Vagina (tissue), 2 donors: Measurements from ENCODE around the gene ABLIM1. TPM values are rescaled to one million over a fixed set of nuclear protein-coding genes. Genes with fewer than 3 reads are reported as not detected.

Source experiments
- DNase-seq, 2 donors: peaks; one replicate each; pipeline ENCODE4 v3.0.0-alpha.2; 2017; ENCODE audit errors: extremely low spot score in 2 of 2
- H3K27ac ChIP-seq: fragments of 200-600 bp; sonication (generic); one replicate; pipeline ENCODE4 v1.5.1; 2019
- H3K27me3 ChIP-seq: fragments of 200-600 bp; sonication (generic); one replicate; pipeline ENCODE4 v1.5.1; 2019
- H3K36me3 ChIP-seq, 2 donors: fragments of 200-600 bp; sonication (generic); one replicate each; pipeline ENCODE4 v1.5.1; 2017 to 2019
- H3K4me1 ChIP-seq: fragments of 200-600 bp; sonication (generic); one replicate; pipeline ENCODE4 v1.5.1; 2019
- H3K4me3 ChIP-seq, 2 donors: fragments of 200-600 bp; sonication (generic); 1 replicate in 1 of 2; 2 replicates in 1 of 2; pipeline ENCODE4 v1.5.1; 2016 to 2019
- H3K9me3 ChIP-seq: fragments of 200-600 bp; sonication (generic); one replicate; pipeline ENCODE4 v1.5.1; 2019
- CTCF ChIP-seq, 3 experiments: fragments of 450-650 bp in 2 of 3; fragments of 200-600 bp in 1 of 3; sonication (generic) in 1 of 3; IDR thresholded peaks; one replicate each; pipeline ENCODE4 v1.5.1; 2017 to 2019; ENCODE audit warnings: antibody characterized with exemption in 3 of 3, mild to moderate bottlenecking in 2 of 3, moderate library complexity in 2 of 3
- POLR2A ChIP-seq, 2 donors: fragments of 450-650 bp; IDR thresholded peaks; one replicate each; pipeline ENCODE4 v1.6.1; 2017; ENCODE audit warnings: antibody characterized with exemption in 2 of 2, mild to moderate bottlenecking in 2 of 2, moderate library complexity in 2 of 2
- POLR2AphosphoS5 ChIP-seq, 2 donors: sonication (generic); formaldehyde crosslinking; IDR thresholded peaks; one replicate each; pipeline ENCODE4 v1.9.0; 2017; ENCODE audit warnings: antibody characterized with exemption in 2 of 2, mild to moderate bottlenecking in 2 of 2, low read depth in 1 of 2; ENCODE audit not compliant: insufficient read depth in 1 of 2
- intact Hi-C: fragments of 100-400 bp; cut with DNase I; formaldehyde crosslinking; loops from one replicate; pipeline ENCODE4 v1.15.1; 2023
- total RNA-seq: library from RNA; depleted of rRNA; stranded (reverse); fragments of >200 nt; gene quantifications from one replicate; pipeline ENCODE4 v1.2.3, GENCODE V29; 2016

ABLIM1 gene
- total RNA-seq, 1 donor from 2014 or later = 176 TPM

- H3K27me3 ChIP-seq = no peaks in the 10 kb centered on the region
- intact Hi-C loops = no loop called here
- peaks cover 46% of the 10 kb centered on the region for H3K4me1 ChIP-seq
- H3K27ac ChIP-seq = peak overlapping the region; percentile 64
- no peak for DNase-seq
- TF ChIP-seq POLR2A (IDR thresholded peaks at IDR 0.05) (no peak), POLR2AphosphoS5 (IDR thresholded peaks at IDR 0.05; ENCODE audit: insufficient read depth in 1 of 2, low read depth in 1 of 2) (peak in 1 of 2 donors; percentile 42)
- H3K9me3 ChIP-seq = no peaks in the 10 kb centered on the region
- peak overlapping the region; percentile 49 to 50 for H3K4me3 ChIP-seq
- H3K36me3 ChIP-seq = no peaks in the 10 kb centered on the region
These were observed 26.2 kb downstream of the ABLIM1 start for GRCh38 chr10:114631666-114632417.

GRCh38 chr10:114631090-114631665 lies 26.9 kb downstream of the ABLIM1 start:
- Histone ChIP-seq H3K4me3 (peak overlapping the region; percentile 49 to 50), H3K4me1 (peaks cover 46% of the 10 kb centered on the region), H3K27ac (peak overlapping the region; percentile 64), H3K27me3 (no peaks in the 10 kb centered on the region), H3K36me3 (no peaks in the 10 kb centered on the region), H3K9me3 (no peaks in the 10 kb centered on the region)
- TF ChIP-seq POLR2AphosphoS5 (IDR thresholded peaks at IDR 0.05; ENCODE audit: insufficient read depth in 1 of 2, low read depth in 1 of 2) = no peak
- TF ChIP-seq POLR2A (IDR thresholded peaks at IDR 0.05) = no peak
- TF ChIP-seq CTCF (IDR thresholded peaks at IDR 0.05) = no peak
- DNase-seq = no peak
- intact Hi-C loops = no loop called here

GRCh38 chr10:114629824-114630730 lies 28.0 kb downstream of the ABLIM1 start:
- Histone ChIP-seq H3K27ac (peak overlapping the region; percentile 64), H3K4me1 (peaks cover 39% of the 10 kb centered on the region), H3K27me3 (no peaks in the 10 kb centered on the region), H3K9me3 (no peaks in the 10 kb centered on the region), H3K4me3 (peak overlapping the region in 1 of 2 donors; percentile 49), H3K36me3 (no peaks in the 10 kb centered on the region)
- DNase-seq = no peak
- TF ChIP-seq POLR2AphosphoS5 (IDR thresholded peaks at IDR 0.05; ENCODE audit: insufficient read depth in 1 of 2, low read depth in 1 of 2) (no peak), CTCF (IDR thresholded peaks at IDR 0.05) (no peak), POLR2A (IDR thresholded peaks at IDR 0.05) (no peak)
- intact Hi-C loops = no loop called here

- no peaks in the 10 kb centered on the region for H3K9me3 ChIP-seq
These were observed 28.8 kb downstream of the ABLIM1 start for GRCh38 chr10:114629083-114629823.

More at GRCh38 chr10:114629083-114629823, 28.8 kb downstream of the ABLIM1 start:
- H3K27ac ChIP-seq = no peak overlapping the region
- H3K27me3 ChIP-seq = no peaks in the 10 kb centered on the region
- peaks cover 32% of the 10 kb centered on the region for H3K4me1 ChIP-seq
- TF ChIP-seq CTCF (IDR thresholded peaks at IDR 0.05) = no peak
- TF ChIP-seq POLR2A (IDR thresholded peaks at IDR 0.05) = no peak
- TF ChIP-seq POLR2AphosphoS5 (IDR thresholded peaks at IDR 0.05; ENCODE audit: insufficient read depth in 1 of 2, low read depth in 1 of 2) = no peak
- no peak for DNase-seq
- no peak overlapping the region for H3K4me3 ChIP-seq
- H3K36me3 ChIP-seq = no peaks in the 10 kb centered on the region
- intact Hi-C loops = no loop called here
